Midbrain (tissue), 1 donor: ENCODE data around the gene ZHX3.
A peak's percentile ranks its signal among the peaks of the same experiment; 100 is the strongest.

Experiments
- DNase-seq: peaks from one replicate; lab custom pipeline; 2025; lab: John Stamatoyannopoulos, UW

ZHX3 gene

DNA sequence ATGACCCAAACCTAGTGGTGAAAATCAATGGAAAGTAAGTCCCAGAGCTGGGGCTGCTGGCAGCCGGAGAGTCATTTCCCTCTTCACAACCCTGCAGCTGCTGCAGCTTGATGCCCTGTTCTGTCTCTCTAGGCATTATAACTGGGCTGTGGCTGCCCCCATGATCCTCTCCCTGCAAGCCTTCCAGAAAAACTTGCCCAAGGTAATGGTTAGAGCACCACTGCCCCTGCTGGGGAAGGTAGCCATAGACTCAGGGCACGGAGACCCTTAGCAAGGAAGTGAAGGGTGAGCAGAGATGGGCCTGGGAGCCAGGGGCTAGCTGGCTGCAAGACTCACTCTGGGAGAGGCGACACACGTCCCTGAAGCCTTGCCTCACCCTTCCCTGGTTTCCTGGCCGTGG lies 35.1 kb upstream of the ZHX3 start:
- DNase-seq, result no peak

DNA sequence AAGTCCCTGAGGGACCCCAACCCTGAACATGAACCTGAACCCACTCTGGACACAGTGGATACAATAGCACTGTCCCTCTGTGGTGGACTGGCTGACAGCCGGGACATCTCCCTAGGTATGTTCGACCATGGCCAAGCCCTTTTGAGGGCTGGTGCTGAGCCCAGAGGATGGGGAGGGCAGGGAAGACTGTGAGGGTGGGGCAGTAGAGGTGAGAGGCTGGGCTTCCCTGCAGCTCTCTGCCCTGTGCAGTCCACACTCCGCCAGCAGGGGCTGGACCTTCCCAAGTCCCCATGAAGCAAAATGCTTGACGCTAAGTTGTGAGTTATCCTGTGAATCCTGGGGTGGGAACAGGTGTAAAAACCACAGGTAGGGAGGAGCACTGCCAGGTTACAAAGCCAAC lies 34.6 kb upstream of the ZHX3 start:
- no peak for DNase-seq

GRCh38 chr20:41350408-41350962 lies 33.0 kb upstream of the ZHX3 start:
- no peak for DNase-seq

DNA sequence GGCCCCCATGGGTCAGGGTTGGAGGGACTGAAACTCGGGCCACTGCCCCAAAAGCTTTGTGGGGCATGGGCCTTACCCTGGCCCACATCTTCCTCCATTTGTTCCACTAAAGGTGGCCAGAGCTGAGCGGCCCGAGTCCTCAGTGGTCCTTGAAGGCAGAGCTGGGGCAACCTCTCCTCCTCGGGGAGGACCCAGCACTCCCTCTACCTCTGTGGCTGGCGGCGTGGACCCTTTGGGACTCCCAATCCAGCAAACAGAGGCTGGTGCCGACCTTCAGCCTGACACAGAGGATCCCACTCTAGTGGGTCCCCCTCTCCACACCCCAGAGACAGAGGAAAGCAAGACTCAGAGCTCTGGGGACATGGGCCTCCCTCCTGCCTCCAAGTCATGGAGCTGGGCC lies 32.4 kb upstream of the ZHX3 start:
- DNase-seq, result no peak

- no peak for DNase-seq
Measured at GRCh38 chr20:41349266-41349665, 31.7 kb upstream of the ZHX3 start.

DNA sequence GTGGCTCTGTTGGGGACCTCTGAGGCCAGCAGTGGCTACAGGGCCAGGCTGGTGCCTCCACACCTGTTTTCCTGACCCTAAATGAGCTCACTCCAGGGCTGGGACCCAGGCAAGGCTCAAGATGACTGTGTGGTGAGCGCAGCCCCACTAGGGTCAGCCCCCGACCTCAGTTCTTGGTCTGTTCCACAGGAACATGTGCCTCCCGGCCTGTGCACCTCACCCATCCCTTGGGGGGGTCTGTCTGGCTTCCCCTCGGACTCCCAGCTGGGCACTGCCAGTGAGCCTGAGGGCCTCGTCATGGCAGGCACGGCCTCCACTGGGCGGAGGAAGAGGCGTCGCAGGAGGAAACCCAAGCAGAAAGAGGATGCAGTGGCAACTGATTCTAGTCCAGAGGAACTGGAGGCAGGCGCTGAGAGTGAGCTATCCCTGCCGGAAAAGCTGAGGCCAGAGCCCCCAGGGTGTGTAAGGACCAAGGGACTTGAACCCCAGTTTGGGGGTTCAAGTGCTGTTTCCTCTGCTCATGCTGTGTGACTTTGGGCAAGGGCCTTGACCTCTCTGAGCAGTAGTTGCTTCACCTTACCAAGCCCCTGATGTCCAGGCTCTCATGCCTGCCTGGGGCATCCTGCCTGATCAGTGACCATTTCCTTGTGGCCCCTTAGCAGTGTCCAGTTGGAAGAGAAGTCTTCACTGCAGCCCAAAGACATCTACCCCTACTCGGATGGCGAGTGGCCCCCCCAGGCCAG lies 31.1 kb upstream of the ZHX3 start:
- DNase-seq, result no peak

- DNase-seq, result no peak
Measured at GRCh38 chr20:41347523-41348429, 30.2 kb upstream of the ZHX3 start.

DNA sequence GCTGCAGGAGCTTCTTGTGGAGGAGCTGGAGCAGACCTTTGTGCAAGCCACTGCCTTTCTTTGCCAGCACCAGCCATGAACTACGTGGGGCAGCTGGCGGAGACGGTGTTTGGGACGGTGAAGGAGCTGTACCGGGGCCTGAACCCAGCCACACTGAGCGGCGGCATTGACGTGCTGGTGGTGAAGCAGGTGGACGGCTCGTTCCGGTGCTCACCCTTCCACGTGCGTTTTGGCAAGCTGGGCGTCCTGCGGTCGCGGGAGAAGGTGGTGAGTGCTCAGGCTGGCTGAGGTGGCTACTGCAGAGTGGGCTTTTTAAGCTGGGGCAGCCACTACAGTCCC lies 28.2 kb upstream of the ZHX3 start:
- DNase-seq, result no peak

- no peak for DNase-seq
Measured at GRCh38 chr20:41344938-41345728, 27.6 kb upstream of the ZHX3 start.

DNA sequence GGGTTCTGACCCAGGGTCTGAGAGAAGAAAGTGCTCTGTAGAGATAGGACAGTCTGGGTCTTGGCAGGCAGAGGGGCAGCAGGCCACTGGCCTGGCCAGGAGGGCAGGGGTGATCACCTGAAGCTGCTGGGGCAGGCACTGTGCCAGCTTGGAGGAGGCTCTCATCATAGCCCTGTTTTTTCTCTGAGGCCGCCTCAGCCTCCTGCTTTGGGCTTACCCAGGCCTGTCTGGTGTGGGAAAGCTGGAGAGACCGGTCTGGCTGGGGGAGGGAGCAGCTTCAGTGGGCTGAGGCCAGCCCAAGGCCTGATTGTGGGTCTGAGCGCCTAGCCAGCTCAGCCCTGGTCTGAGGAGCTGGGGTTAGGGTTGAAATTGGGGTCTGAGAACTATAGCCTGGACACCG lies 26.9 kb upstream of the ZHX3 start:
- DNase-seq, result no peak

DNA sequence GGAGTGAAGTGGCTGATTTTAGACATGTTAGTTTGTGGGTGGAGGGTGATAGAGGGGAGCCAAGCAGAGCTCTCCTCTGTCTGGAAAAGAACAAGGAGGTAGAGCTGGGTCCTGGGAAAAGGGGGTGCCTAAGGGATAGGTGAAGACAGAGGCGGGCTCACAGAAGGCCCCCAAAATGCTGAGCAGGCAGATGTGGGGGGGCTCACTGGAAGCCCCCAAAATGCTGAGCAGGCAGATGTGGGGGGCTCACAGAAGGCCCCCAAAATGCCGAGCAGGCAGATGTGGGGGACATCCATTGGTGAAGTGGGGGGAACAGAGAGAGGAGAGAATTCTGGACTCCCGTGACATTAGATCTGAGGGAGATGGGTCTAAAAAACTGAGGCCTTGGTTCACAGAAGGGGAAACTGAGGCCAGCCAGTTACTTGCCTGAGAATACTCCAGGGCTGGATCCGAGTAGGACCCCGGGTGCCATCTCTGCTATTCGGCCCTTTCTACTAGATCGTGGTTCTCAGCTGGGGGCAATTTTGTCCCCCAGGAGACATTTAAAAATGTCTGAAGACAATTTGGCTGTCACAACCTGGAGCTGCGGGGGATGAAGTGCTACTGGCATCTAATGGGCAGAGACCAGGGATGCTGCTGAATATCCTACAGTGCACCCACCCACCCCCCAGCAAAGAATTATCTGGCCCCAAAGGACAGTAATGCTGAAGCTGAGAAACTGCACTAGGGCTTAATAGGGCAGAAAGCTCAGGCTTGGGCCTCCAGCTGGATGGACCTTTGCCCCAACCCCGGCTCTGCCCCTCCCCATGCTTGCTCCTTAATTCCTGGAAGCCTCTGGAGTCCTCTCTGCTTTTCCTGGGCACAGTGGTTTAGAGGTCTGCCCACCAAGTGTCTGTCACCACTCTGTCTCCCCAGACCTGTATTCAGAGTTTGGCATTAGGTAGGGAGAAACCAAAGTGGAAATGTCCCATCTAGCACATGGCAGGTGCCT lies 25.2 kb upstream of the ZHX3 start:
- no peak for DNase-seq

GRCh38 chr20:41340327-41341055 lies 23.0 kb upstream of the ZHX3 start, which contains the start of gene LPIN3:
TSS of gene LPIN3 (plus strand) at chr20:41340821. CDS start at chr20:41345804, 4,983 bp downstream.
- no peak for DNase-seq

DNA sequence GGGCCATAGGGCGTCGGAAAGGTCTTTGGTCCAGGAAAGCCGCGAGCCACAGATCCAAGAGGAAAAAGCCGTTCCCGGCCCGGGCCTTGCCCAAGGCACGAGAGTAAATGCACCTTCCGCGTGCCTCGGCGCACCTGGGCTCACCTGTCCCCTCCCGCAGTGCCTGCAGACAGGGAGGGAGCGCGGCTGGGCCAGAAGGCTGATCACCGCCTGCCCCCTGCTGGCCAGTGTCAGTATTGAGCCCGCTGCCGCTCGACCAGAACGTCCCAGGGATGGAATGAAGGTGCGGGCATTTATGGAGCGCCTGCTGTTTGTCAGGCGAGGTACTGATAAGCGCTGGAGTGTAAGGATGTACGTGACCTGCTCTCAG lies 22.4 kb upstream of the ZHX3 start:
- DNase-seq, result peak; percentile 70

DNA sequence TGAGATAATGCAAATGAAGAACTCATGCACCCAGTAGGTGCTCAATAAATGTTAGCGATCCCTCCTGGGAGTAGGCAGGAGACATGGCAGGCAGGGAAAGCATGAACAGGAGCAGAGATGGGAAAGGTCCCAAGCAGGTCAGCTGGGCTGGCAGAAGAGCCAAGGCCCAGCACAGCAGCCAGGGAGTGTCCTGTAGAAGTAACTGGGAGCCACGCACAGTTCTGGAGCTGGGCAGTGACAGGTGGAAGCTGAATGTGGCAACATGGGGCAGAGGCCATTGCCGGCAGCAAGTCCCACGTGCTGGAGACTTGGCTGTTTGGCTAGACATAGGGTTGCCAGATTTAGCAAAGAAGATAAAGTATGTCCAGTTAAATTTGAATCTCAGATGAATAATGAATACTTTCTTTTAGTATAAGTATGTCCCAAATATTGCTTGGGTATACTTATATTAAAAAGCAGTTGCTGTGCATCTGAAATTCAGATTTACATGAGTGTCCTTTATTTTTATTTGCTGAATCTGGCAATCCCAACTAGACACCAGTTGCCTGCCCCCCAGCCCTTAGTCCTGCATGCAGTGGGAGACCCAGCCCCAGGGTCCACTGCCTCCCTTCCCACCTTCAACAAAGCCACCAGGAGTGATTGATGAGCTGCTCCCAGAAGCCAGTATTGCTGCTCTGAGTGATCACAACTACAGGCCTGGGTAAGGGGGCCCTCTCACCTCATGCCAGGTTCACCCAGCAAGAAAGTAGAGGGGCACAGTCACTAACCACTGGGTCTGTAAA lies 19.4 kb upstream of the ZHX3 start:
- no peak for DNase-seq

DNA sequence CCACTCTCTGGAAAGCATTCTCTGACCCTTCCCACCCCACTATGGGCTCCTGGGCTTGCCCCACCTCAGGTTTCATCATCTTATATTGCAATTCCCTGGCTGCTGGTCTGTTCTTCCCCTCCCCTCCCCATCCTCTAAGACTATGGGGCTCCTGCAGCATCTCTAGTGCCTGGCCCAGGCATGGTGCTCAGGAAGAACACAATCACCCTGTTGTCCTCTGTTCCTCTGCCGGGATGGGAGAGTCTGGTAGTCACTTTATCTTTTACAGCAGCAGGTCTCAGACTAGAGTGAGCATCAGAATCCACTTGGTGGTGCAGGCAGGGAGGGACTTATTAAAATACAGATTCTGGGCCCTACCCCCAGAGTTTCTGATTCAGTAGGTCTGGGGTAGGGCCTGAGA lies 18.1 kb upstream of the ZHX3 start:
- no peak for DNase-seq

DNA sequence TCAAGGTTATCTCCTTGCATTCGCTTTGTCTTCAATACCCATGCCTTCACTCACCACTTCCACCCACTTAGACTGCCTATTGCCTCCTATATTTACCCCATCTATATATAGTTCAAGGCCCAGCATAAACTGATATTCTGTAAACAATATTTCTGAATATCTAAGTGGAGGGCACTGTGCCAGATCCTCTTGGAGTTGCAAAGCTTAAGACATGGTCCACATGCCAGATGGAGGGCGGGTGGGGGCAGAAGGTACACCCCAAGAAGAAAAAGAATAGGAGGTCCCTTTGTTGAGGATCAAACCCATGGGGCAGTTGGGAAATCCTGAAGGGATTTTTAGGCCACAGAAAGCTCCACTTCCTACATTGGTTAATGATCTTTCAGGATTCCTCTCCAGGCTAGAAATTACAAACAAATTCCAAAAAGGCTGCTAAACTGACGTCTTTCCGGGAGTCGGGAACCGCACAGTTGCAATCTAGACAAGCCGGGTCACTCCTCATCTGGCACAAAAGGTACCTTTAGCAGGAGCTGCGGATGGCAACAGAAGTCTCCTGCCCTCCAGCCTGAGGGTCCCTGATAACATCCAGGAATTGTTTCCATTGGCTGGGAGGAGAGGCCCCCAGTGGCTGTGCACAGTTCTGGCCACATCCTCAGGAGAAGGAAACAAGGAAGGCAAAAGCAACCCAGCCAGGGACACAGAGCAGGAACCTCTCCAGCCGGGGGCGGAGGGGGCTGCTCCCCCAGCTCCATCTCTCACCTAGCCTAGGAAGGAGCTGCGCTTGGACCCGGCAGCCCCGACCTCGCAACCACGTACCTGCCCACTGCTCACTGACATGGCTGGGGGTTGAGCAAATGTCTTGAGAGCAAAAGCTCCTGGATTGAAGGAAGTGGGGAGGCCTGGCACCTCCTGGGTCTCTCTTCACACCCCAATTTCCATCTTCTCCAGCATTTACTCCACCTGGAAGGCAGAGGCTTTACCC lies 17.2 kb upstream of the ZHX3 start:
- no peak for DNase-seq

DNA sequence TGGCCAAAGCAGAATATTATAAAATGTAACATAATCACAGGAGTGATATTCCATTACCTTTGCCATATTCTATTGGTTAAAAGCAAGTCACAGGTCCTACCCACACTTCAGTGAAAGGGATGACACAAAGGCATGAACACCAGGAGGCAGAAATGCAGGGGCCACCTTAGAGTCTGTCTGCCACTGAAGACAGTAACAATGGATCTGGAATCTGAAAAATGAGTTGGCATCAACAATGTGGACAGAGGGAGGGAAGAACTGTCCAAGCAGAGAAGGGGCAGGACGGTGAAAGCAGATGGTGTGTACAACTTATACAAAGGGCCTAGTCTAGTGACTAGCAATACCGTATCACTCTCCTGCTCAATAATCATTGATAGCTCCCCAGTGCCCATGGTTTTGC lies 16.5 kb upstream of the ZHX3 start:
- DNase-seq, result no peak

- no peak for DNase-seq
Measured at GRCh38 chr20:41331731-41332130, 14.2 kb upstream of the ZHX3 start.
